Pancreas (tissue), 10 donors: ENCODE measurements around the gene ATRX. TPM values are rescaled to one million over a fixed set of nuclear protein-coding genes. Genes with fewer than 3 reads are reported as not detected.

Source experiments
- ATAC-seq, 4 donors: fragments of 200-7000 bp; cut with Tn5 transposase; one replicate each; pipeline versions ENCODE4 v1.8.0 to v1.9.1; 2020; ENCODE audit warnings: mild to moderate bottlenecking in 4 of 4, moderate library complexity in 4 of 4
- DNase-seq, 6 donors: peaks; one replicate each; pipeline ENCODE4 v3.0.0-alpha.2; 2020
- FAIRE-seq: peaks from 2 replicates; lab custom pipeline; 2012; peaks lifted over from hg19 to GRCh38; lab: Jason Lieb, UNC
- H3K27ac ChIP-seq, 4 donors: fragments of 200-600 bp; sonication (generic); 1 replicate in 3 of 4; 2 replicates in 1 of 4; pipeline versions ENCODE4 v1.5.0 to v1.8.0; 2020
- H3K27me3 ChIP-seq, 4 donors: fragments of 200-600 bp; one replicate each; pipeline ENCODE4 v1.8.0; 2021
- H3K36me3 ChIP-seq, 3 donors: fragments of 200-600 bp; sonication (generic) in 1 of 3; one replicate each; pipeline versions ENCODE4 v1.5.0 to v1.8.0; 2020 to 2021
- H3K4me1 ChIP-seq, 3 donors: fragments of 200-600 bp; one replicate each; pipeline ENCODE4 v1.8.0; 2021
- H3K4me3 ChIP-seq, 4 donors: fragments of 200-600 bp; sonication (generic) in 2 of 4; one replicate each; pipeline versions ENCODE4 v1.5.0 to v1.8.0; 2020 to 2021
- H3K9me3 ChIP-seq, 4 donors: fragments of 200-600 bp; one replicate each; pipeline ENCODE4 v1.8.0; 2021
- CTCF ChIP-seq, 4 donors: fragments of 200-600 bp; sonication (generic) in 3 of 4; IDR thresholded peaks; one replicate each; pipeline versions ENCODE4 v1.5.0 to v1.8.0; 2021; ENCODE audit warnings: antibody characterized with exemption in 4 of 4
- WGBS, 2 donors: extraction: QIAGEN DNeasy Blood & Tissue Kit; methylation state at CpG; one replicate each; pipeline ENCODE4 v1.1.7; 2013; 5-methylcytosine and 5-hydroxymethylcytosine counted together
- intact Hi-C, 3 donors: fragments of 100-400 bp; cut with DNase I; formaldehyde crosslinking; loops; one replicate each; pipeline versions ENCODE4 v1.11.1 to v1.14.2; 2022
- polyA plus RNA-seq, 2 donors: library from polyadenylated mRNA; stranded (reverse); fragments of 200-250 nt; gene quantifications; one replicate each; pipeline ENCODE4 v1.2.3, GENCODE V29; 2013
- total RNA-seq, 6 donors: library from RNA; stranded (reverse); fragmentation: NEBNext Ultra II Directional in 4 of 6; extraction: Animal tissue kit (Norgen Biotek cat#: 25700) in 4 of 6; gene quantifications; one replicate each; pipeline versions ENCODE4 v1.2.1 to v1.2.4, GENCODE V29; 2021 to 2023
- donor health status: healthy with polysubstance abuse.
- donor health status: DM: no; HTN: no; CAD: no; lungs with moderate emphysema.
- donor health status: DM: no; HTN: no; CAD: no.
- donor health status: control.
- donor health status: control.
- donor health status: Bipolar disorder and iron deficiency.
- donor health status: DM: yes; HTN: yes; CAD: no.
- donor health status: DM: no; HTN: no; CAD: no.
- donor health status: DM: no; HTN: no; CAD: no.
- donor health status: DM: yes; HTN: yes; CAD: no.

Gene ATRX
- total and polyA plus RNA-seq, 8 donors: 11.3 to 57.2 (median 41.5) TPM

- TF ChIP-seq CTCF (IDR thresholded peaks at IDR 0.05): no peak
- no peak overlapping the region for H3K27ac ChIP-seq
- no peak for ATAC-seq
- intact Hi-C loops: no loop called here
- no peak for FAIRE-seq
- no peak overlapping the region for H3K4me3 ChIP-seq
- DNase-seq: no peak
- WGBS, 2 donors: 76 to 80% methylated on average over 4 of the region's 4 CpGs
- H3K4me1 ChIP-seq: no peaks in the 10 kb centered on the region
- no peaks in the 10 kb centered on the region for H3K9me3 ChIP-seq
- no peaks in the 10 kb centered on the region for H3K27me3 ChIP-seq
- H3K36me3 ChIP-seq: no peaks in the 10 kb centered on the region
Observed at GRCh38 chrX:77719388-77719787, 66.6 kb downstream of the ATRX start.

- Histone ChIP-seq H3K36me3 (no peaks in the 10 kb centered on the region), H3K9me3 (no peaks in the 10 kb centered on the region), H3K4me3 (no peak overlapping the region), H3K27me3 (no peaks in the 10 kb centered on the region), H3K4me1 (no peaks in the 10 kb centered on the region), H3K27ac (no peak overlapping the region)
- no peak for TF ChIP-seq CTCF (IDR thresholded peaks at IDR 0.05)
- ATAC-seq (no peak), DNase-seq (no peak), FAIRE-seq (no peak)
- WGBS, 2 donors: 65 to 94% methylated on average over 6 of the region's 6 CpGs
- intact Hi-C loops: no loop called here
Observed at GRCh38 chrX:77704881-77705280, 81.1 kb downstream of the ATRX start.

GRCh38 chrX:77698242-77698641 lies 87.8 kb downstream of the ATRX start:
- 66 to 95% methylated on average over 3 of the region's 3 CpGs for WGBS, 2 donors
- intact Hi-C loops: no loop called here
- TF ChIP-seq CTCF (IDR thresholded peaks at IDR 0.05): no peak
- DNase-seq: no peak
- no peak overlapping the region for H3K27ac ChIP-seq
- H3K4me3 ChIP-seq: no peak overlapping the region
- FAIRE-seq: no peak
- no peaks in the 10 kb centered on the region for H3K9me3 ChIP-seq
- no peaks in the 10 kb centered on the region for H3K4me1 ChIP-seq
- ATAC-seq: no peak
- peaks cover 0 to 2% (median 0%) of the 10 kb centered on the region in 3 donors for H3K36me3 ChIP-seq
- H3K27me3 ChIP-seq: no peaks in the 10 kb centered on the region

- TF ChIP-seq CTCF (IDR thresholded peaks at IDR 0.05): no peak
- intact Hi-C loops: no loop called here
- DNase-seq (no peak), ATAC-seq (peak in 1 of 4 donors; percentile 33), FAIRE-seq (no peak)
- H3K36me3 ChIP-seq: peaks cover 0 to 2% (median 0%) of the 10 kb centered on the region in 3 donors
- no peaks in the 10 kb centered on the region for H3K9me3 ChIP-seq
- H3K27ac ChIP-seq: no peak overlapping the region
- H3K27me3 ChIP-seq: no peaks in the 10 kb centered on the region
- no peaks in the 10 kb centered on the region for H3K4me1 ChIP-seq
- H3K4me3 ChIP-seq: no peak overlapping the region
Observed at GRCh38 chrX:77694491-77694890, 91.5 kb downstream of the ATRX start.

GRCh38 chrX:77693594-77693993 lies 92.4 kb downstream of the ATRX start:
- Histone ChIP-seq H3K4me1 (no peaks in the 10 kb centered on the region), H3K36me3 (peaks cover 0 to 2% (median 0%) of the 10 kb centered on the region in 3 donors), H3K27me3 (no peaks in the 10 kb centered on the region), H3K4me3 (no peak overlapping the region), H3K9me3 (no peaks in the 10 kb centered on the region), H3K27ac (no peak overlapping the region)
- FAIRE-seq (no peak), ATAC-seq (no peak), DNase-seq (no peak)
- intact Hi-C loops: no loop called here
- 72 to 85% methylated on average over 5 of the region's 5 CpGs for WGBS, 2 donors
- TF ChIP-seq CTCF (IDR thresholded peaks at IDR 0.05): no peak
